ENCODE measurements around the gene TSPAN9.

- TF ChIP-seq MAFK (IDR thresholded peaks at IDR 0.05; ENCODE audit: low read length) (no peak), CEBPZ (IDR thresholded peaks at IDR 0.05; ENCODE audit: borderline replicate concordance, low read depth, low read length) (no peak), RAD21 (CRISPR knock-in tag; conservative IDR thresholded peaks at IDR 0.05 in 1 of 2, IDR thresholded peaks at IDR 0.05 in 1 of 2) (no peak), HOXB6 (CRISPR knock-in tag; IDR thresholded peaks at IDR 0.05; ENCODE audit: borderline replicate concordance) (no peak), POLR2H (tag; IDR thresholded peaks at IDR 0.05; ENCODE audit: low read depth) (no peak), POLR2A (conservative IDR thresholded peaks at IDR 0.05) (no peak), RHOXF2B (CRISPR knock-in tag; conservative IDR thresholded peaks at IDR 0.05) (no peak), CTCF (IDR thresholded peaks at IDR 0.05 in 2 of 3, conservative IDR thresholded peaks at IDR 0.05 in 1 of 3; ENCODE audit: insufficient read depth in 2 of 3, low read depth in 1 of 3, low read length in 3 of 3) (no peak), SAFB2 (IDR thresholded peaks at IDR 0.05; ENCODE audit: borderline replicate concordance, low read depth, low read length, severe bottlenecking) (no peak), TARDBP (IDR thresholded peaks at IDR 0.05) (no peak)
- TF ChIP-seq, protein P1, sequence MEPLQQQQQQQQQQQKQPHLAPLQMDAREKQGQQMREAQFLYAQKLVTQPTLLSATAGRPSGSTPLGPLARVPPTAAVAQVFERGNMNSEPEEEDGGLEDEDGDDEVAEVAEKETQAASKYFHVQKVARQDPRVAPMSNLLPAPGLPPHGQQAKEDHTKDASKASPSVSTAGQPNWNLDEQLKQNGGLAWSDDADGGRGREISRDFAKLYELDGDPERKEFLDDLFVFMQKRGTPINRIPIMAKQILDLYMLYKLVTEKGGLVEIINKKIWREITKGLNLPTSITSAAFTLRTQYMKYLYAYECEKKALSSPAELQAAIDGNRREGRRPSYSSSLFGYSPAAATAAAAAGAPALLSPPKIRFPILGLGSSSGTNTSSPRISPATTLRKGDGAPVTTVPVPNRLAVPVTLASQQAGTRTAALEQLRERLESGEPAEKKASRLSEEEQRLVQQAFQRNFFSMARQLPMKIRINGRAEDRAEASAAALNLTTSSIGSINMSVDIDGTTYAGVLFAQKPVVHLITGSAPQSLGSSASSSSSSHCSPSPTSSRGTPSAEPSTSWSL (CRISPR knock-in tag; IDR thresholded peaks at IDR 0.05; ENCODE audit: borderline replicate concordance) = no peak
These were observed 45.0 kb upstream of the TSPAN9 start for GRCh38 chr12:3032161-3032560.

Data from K562 (cell line).